Thyroid gland (tissue), 4 donors: ENCODE data around the gene PPARG.

Experiments used
- POLR2A ChIP-seq, 2 donors: fragments of 450-650 bp; IDR thresholded peaks; one replicate each; pipeline ENCODE4 v1.6.1; 2017; ENCODE audit warnings: antibody characterized with exemption in 2 of 2, mild to moderate bottlenecking in 2 of 2, moderate library complexity in 1 of 2
- TF ChIP-seq, protein P1 (sequence below), 6 experiments: fragments of 200-600 bp in 3 of 6; fragments of 450-650 bp in 3 of 6; sonication (generic) in 3 of 6; IDR thresholded peaks; one replicate each; pipeline ENCODE4 v1.5.1; 2016 to 2019; ENCODE audit warnings: antibody characterized with exemption in 6 of 6, mild to moderate bottlenecking in 2 of 6, inconsistent platforms in 1 of 6, moderate library complexity in 1 of 6

DNA sequence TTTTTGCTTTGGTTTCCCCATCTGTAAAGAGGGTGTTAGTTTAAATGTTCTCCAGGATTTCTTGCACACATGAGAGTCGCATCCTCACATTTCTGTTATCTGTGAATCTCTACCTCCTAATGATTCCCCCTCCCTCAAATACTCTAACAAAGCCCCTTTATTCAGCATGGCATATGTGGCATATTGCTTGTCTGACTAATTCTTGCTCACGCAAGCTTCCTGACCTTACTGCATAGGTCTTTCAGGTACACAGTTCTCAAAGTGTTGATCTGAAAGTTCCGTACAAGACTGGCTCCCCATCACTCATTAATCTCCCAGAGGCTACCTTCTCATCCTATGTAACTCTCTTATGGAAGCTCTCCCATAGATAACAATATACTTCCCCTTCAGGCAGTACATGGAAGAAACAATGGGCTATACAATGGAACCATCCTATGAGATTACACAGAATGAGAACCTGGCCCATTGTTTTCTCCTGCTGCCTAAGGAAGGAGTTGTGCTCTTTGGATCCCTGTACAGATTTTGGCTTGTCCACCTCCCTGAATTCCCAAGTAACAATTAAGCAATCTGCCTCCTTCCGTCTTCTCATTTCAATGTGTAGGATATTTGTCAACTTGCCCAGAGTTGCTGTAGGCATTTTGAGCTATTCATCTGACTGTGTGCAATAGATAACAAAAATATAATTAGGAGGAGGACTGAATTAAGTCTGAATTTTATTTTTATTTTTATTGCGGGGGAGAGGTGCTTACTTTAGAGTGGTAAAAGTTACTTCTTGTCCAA, 51.0 kb downstream of the PPARG start:
- TF ChIP-seq, protein P1, sequence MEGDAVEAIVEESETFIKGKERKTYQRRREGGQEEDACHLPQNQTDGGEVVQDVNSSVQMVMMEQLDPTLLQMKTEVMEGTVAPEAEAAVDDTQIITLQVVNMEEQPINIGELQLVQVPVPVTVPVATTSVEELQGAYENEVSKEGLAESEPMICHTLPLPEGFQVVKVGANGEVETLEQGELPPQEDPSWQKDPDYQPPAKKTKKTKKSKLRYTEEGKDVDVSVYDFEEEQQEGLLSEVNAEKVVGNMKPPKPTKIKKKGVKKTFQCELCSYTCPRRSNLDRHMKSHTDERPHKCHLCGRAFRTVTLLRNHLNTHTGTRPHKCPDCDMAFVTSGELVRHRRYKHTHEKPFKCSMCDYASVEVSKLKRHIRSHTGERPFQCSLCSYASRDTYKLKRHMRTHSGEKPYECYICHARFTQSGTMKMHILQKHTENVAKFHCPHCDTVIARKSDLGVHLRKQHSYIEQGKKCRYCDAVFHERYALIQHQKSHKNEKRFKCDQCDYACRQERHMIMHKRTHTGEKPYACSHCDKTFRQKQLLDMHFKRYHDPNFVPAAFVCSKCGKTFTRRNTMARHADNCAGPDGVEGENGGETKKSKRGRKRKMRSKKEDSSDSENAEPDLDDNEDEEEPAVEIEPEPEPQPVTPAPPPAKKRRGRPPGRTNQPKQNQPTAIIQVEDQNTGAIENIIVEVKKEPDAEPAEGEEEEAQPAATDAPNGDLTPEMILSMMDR (IDR thresholded peaks at IDR 0.05): no peak
- TF ChIP-seq POLR2A (IDR thresholded peaks at IDR 0.05): no peak
